ENCODE data around the gene MICOS13.

DNA sequence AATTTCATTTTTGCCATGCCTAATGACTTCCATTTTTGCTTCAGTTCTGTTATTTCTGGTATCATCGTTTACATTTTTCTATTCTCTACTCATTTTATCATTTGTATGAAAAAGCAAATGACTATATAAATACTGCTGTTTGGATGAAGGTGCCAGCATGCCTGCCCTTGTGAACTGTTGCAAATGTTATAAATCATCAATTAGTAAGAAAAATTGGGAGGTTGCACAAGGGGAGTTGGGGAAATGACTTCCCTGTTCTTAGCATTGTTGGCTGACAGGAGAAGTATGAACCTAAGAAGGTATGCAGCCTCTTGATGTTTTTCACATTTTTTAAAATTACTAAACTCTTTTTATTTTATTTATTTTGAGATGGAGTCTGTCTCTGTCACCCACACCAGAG, 42.3 kb downstream of the MICOS13 start:
- TF ChIP-seq, protein P1, sequence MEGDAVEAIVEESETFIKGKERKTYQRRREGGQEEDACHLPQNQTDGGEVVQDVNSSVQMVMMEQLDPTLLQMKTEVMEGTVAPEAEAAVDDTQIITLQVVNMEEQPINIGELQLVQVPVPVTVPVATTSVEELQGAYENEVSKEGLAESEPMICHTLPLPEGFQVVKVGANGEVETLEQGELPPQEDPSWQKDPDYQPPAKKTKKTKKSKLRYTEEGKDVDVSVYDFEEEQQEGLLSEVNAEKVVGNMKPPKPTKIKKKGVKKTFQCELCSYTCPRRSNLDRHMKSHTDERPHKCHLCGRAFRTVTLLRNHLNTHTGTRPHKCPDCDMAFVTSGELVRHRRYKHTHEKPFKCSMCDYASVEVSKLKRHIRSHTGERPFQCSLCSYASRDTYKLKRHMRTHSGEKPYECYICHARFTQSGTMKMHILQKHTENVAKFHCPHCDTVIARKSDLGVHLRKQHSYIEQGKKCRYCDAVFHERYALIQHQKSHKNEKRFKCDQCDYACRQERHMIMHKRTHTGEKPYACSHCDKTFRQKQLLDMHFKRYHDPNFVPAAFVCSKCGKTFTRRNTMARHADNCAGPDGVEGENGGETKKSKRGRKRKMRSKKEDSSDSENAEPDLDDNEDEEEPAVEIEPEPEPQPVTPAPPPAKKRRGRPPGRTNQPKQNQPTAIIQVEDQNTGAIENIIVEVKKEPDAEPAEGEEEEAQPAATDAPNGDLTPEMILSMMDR (IDR thresholded peaks at IDR 0.05): no peak
- TF ChIP-seq POLR2A (IDR thresholded peaks at IDR 0.05): no peak
- TF ChIP-seq POLR2AphosphoS5 (IDR thresholded peaks at IDR 0.05; ENCODE audit: insufficient read depth in 1 of 2, low read depth in 1 of 2): no peak
